ENCODE measurements around the gene SSBP4.

Gene SSBP4

GRCh38 chr19:18481505-18482222 lies 62.5 kb downstream of the SSBP4 start:
- DNase-seq (ENCODE audit: low read depth in 4 of 4, low spot score in 1 of 4): no peak

DNA sequence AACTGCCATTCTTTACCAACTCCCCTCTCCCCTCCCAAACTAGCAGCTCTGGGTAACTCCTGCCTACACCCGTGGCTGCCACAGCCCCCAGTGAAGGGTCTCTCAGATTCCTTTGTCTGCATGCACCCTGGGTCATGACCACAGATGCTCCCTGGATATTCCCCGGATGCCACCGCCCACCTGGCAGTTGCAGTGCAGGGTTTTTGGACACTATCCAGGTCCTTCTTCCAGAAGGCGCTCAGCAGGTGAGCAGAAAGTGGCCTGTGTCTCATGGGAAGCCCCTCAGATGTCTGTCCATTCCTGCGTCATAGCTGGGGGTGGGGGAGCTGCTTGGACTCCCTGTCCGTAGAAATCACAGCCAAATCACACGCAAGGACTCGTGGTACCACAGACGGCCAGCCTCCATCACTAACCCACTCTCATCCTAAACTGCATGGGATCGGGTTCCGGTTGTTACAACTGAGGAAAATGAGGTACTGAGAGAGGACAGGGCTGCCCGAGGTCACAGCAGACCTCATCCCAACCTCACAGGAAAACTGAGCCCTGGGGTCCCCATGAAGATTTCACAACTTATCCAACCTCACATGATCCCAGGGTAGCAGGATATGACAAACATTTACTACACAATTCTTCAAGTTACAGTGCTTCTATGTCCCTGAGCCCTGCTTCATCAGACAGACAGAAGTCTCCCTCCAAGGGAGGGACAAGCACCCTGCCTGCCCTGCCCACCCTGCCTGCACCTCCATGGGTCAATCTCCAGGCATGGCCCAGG lies 64.1 kb downstream of the SSBP4 start:
- DNase-seq (ENCODE audit: low read depth in 4 of 4, low spot score in 1 of 4): no peak

Data from stimulated activated CD4-positive, alpha-beta T cell treated with anti-CD3 and anti-CD28 coated beads, Interleukin-1b, Interleukin-23, amount 100 ng/mL, for 24 hours (primary cell).